Psoas muscle (tissue), 8 donors: ENCODE measurements around the gene NLRP11. TPM values are rescaled to one million over a fixed set of nuclear protein-coding genes. Genes with fewer than 3 reads are reported as not detected.

Experiments
- ATAC-seq, 4 donors: fragments of 200-7000 bp; cut with Tn5 transposase; one replicate each; pipeline ENCODE4 v1.9.1; 2020; ENCODE audit warnings: moderate library complexity in 3 of 4, mild to moderate bottlenecking in 2 of 4
- DNase-seq, 2 donors: peaks; one replicate each; pipeline ENCODE4 v3.0.0-alpha.2; 2020
- H3K27ac ChIP-seq: fragments of 200-600 bp; one replicate; pipeline ENCODE4 v1.8.0; 2022
- H3K27me3 ChIP-seq, 3 donors: fragments of 200-600 bp in 1 of 3; one replicate each; pipeline versions ENCODE4 v1.6.1 to v1.8.0; 2013 to 2022; ENCODE audit warnings: low read length in 2 of 3, mild to moderate bottlenecking in 2 of 3, moderate library complexity in 1 of 3; ENCODE audit not compliant: insufficient read depth in 3 of 3
- H3K36me3 ChIP-seq, 2 donors: fragments of 200-600 bp in 1 of 2; one replicate each; pipeline versions ENCODE4 v1.6.1 to v1.8.0; 2013 to 2022; ENCODE audit warnings: low read depth in 1 of 2, mild to moderate bottlenecking in 1 of 2, moderate library complexity in 1 of 2; ENCODE audit not compliant: insufficient read depth in 1 of 2
- H3K4me1 ChIP-seq: fragments of 200-600 bp; one replicate; pipeline ENCODE4 v1.8.0; 2022
- H3K4me3 ChIP-seq: fragments of 200-600 bp; one replicate; pipeline ENCODE4 v1.8.0; 2022; ENCODE audit warnings: mild to moderate bottlenecking
- H3K9me3 ChIP-seq: fragments of 200-600 bp; one replicate; pipeline ENCODE4 v1.8.0; 2022
- CTCF ChIP-seq: fragments of 200-600 bp; IDR thresholded peaks from one replicate; pipeline ENCODE4 v1.8.0; 2022; ENCODE audit warnings: antibody characterized with exemption
- WGBS, 3 donors: extraction: QIAGEN DNeasy Blood & Tissue Kit; methylation state at CpG; one replicate each; pipeline versions ENCODE4 v1.1.6 to v1.1.7; 2013; 5-methylcytosine and 5-hydroxymethylcytosine counted together
- intact Hi-C, 2 donors: fragments of 100-400 bp; cut with DNase I; formaldehyde crosslinking; loops; one replicate each; pipeline versions ENCODE4 v1.11.0 to v1.14.2; 2022
- polyA plus RNA-seq, 3 donors: library from polyadenylated mRNA; stranded (reverse); fragments of 200-250 nt; gene quantifications; one replicate each; pipeline ENCODE4 v1.2.3, GENCODE V29; 2013
- total RNA-seq, 4 donors: library from RNA; stranded (reverse); fragmentation: NEBNext Ultra II Directional in 2 of 4; extraction: Animal tissue kit (Norgen Biotek cat#: 25700) in 2 of 4; gene quantifications; one replicate each; pipeline versions ENCODE4 v1.2.1 to v1.2.4, GENCODE V29; 2021 to 2023
- donor health status: healthy with polysubstance abuse.
- donor health status: DM: no; HTN: no; CAD: no; lungs with moderate emphysema.
- donor health status: Bipolar disorder and iron deficiency.
- donor health status: healthy.
- donor health status: DM: yes; HTN: yes; CAD: no.
- donor health status: DM: no; HTN: no; CAD: no.
- donor health status: DM: no; HTN: no; CAD: no.
- donor health status: DM: yes; HTN: yes; CAD: no.

Gene NLRP11
- total and polyA plus RNA-seq, 7 donors, result not detected

- DNase-seq (no peak), ATAC-seq (no peak)
- Histone ChIP-seq H3K4me3 (no peak overlapping the region), H3K27me3 (no peaks in the 10 kb centered on the region), H3K36me3 (no peaks in the 10 kb centered on the region), H3K27ac (no peak overlapping the region), H3K4me1 (no peaks in the 10 kb centered on the region), H3K9me3 (no peaks in the 10 kb centered on the region)
- no peak for TF ChIP-seq CTCF
- WGBS, 3 donors, result 86 to 89% (median 87%) methylated on average over 6 of the region's 6 CpGs
- intact Hi-C loops, result no loop called here
Observed at GRCh38 chr19:55750715-55751114, 81.1 kb downstream of the NLRP11 start.

GRCh38 chr19:55738302-55738701 lies 93.5 kb downstream of the NLRP11 start, which contains the start of gene NLRP9:
Gene NLRP9, minus strand, starts transcription at chr19:55738402. Its CDS starts 28 bp downstream, at chr19:55738374.
- H3K4me1 ChIP-seq, result no peaks in the 10 kb centered on the region
- intact Hi-C loops, result no loop called here
- no peaks in the 10 kb centered on the region for H3K36me3 ChIP-seq
- TF ChIP-seq CTCF, result no peak
- peaks cover 0 to 5% (median 0%) of the 10 kb centered on the region in 3 donors for H3K27me3 ChIP-seq
- 76 to 87% (median 86%) methylated on average over 3 of the region's 3 CpGs for WGBS, 3 donors
- ATAC-seq (no peak), DNase-seq (no peak)
- H3K27ac ChIP-seq, result no peak within 1 kb of the TSS
- H3K9me3 ChIP-seq, result no peaks in the 10 kb centered on the region
- H3K4me3 ChIP-seq, result no peak within 1 kb of the TSS

Other genes starting within 250 kb of the NLRP11 start
- 10 to 100 TPM in 3 of 4 donors, 1 to 10 TPM in 1; 9.9 to 23.7 (median 13.2) TPM for gene FIZ1, start 232.5 kb downstream of the NLRP11 start, total RNA-seq
- 10 to 100 TPM; 10.8 to 12.1 (median 11.5) TPM for gene FIZ1, start 232.5 kb downstream of the NLRP11 start, polyA plus RNA-seq
- 10 to 100 TPM; 21.4 to 32.0 (median 24.5) TPM for gene ZNF524, start 231.7 kb downstream of the NLRP11 start, total RNA-seq
- 10 to 100 TPM; 38.6 to 52.5 (median 41.4) TPM for gene ZNF524, start 231.7 kb downstream of the NLRP11 start, polyA plus RNA-seq
- gene ZNF865, start 226.4 kb downstream of the NLRP11 start, total RNA-seq, result 10 to 100 TPM; 17.1 to 40.4 (median 25.0) TPM
- 10 to 100 TPM; 11.1 to 20.3 (median 19.3) TPM for gene ZNF865, start 226.4 kb downstream of the NLRP11 start, polyA plus RNA-seq
- gene ZNF784, start 207.4 kb downstream of the NLRP11 start, total RNA-seq, result 10 to 100 TPM in 3 of 4 donors, 1 to 10 TPM in 1; 9.0 to 22.2 (median 11.4) TPM
- 10 to 100 TPM in 1 of 3 donors, 1 to 10 TPM in 2; 4.9 to 14.9 (median 7.3) TPM for gene ZNF784, start 207.4 kb downstream of the NLRP11 start, polyA plus RNA-seq
- gene ZNF580, start 191.0 kb downstream of the NLRP11 start, total RNA-seq, result 10 to 100 TPM; 10.3 to 21.1 (median 13.7) TPM
- 10 to 100 TPM in 1 of 3 donors, 1 to 10 TPM in 2; 5.9 to 13.5 (median 9.2) TPM for gene ZNF580, start 191.0 kb downstream of the NLRP11 start, polyA plus RNA-seq
- 10 to 100 TPM; 10.2 to 14.5 (median 10.6) TPM for gene ZNF581, start 188.3 kb downstream of the NLRP11 start, total RNA-seq
- 10 to 100 TPM; 14.6 to 18.6 (median 17.5) TPM for gene ZNF581, start 188.3 kb downstream of the NLRP11 start, polyA plus RNA-seq
- 10 to 100 TPM in 2 of 4 donors, 1 to 10 TPM in 2; 8.0 to 12.0 (median 10.4) TPM for gene CCDC106, start 183.8 kb downstream of the NLRP11 start, total RNA-seq
- 10 to 100 TPM in 2 of 3 donors, 1 to 10 TPM in 1; 4.4 to 11.8 (median 10.0) TPM for gene CCDC106, start 183.8 kb downstream of the NLRP11 start, polyA plus RNA-seq
- 10 to 100 TPM; 58.8 to 85.2 (median 78.2) TPM for gene U2AF2, start 177.0 kb downstream of the NLRP11 start, total RNA-seq
- 100 to 1,000 TPM in 1 of 3 donors, 10 to 100 TPM in 2; 54.1 to 116 (median 55.1) TPM for gene U2AF2, start 177.0 kb downstream of the NLRP11 start, polyA plus RNA-seq
- gene EPN1, start 156.8 kb downstream of the NLRP11 start, total RNA-seq, result 100 to 1,000 TPM; 113 to 134 (median 125) TPM
- gene EPN1, start 156.8 kb downstream of the NLRP11 start, polyA plus RNA-seq, result 100 to 1,000 TPM; 117 to 211 (median 145) TPM
- not detected for gene NLRP9, start 93.6 kb downstream of the NLRP11 start, total RNA-seq
- not detected for gene NLRP9, start 93.6 kb downstream of the NLRP11 start, polyA plus RNA-seq
- gene RFPL4A, start 72.9 kb downstream of the NLRP11 start, total RNA-seq, result not detected
- gene RFPL4A, start 72.9 kb downstream of the NLRP11 start, polyA plus RNA-seq, result not detected
- not detected for gene RFPL4AL1, start 62.9 kb downstream of the NLRP11 start, total RNA-seq
- gene RFPL4AL1, start 62.9 kb downstream of the NLRP11 start, polyA plus RNA-seq, result not detected
- gene NLRP4, start 4.5 kb upstream of the NLRP11 start, total RNA-seq, result not detected
- not detected for gene NLRP4, start 4.5 kb upstream of the NLRP11 start, polyA plus RNA-seq
- not detected for gene NLRP13, start 100.3 kb upstream of the NLRP11 start, total RNA-seq
- not detected for gene NLRP13, start 100.3 kb upstream of the NLRP11 start, polyA plus RNA-seq
- not detected for gene NLRP8, start 115.8 kb upstream of the NLRP11 start, total RNA-seq
- gene NLRP8, start 115.8 kb upstream of the NLRP11 start, polyA plus RNA-seq, result not detected
- gene NLRP5, start 154.8 kb upstream of the NLRP11 start, total RNA-seq, result not detected
- not detected for gene NLRP5, start 154.8 kb upstream of the NLRP11 start, polyA plus RNA-seq